ENCODE data around the gene SLC22A15. TPM values are rescaled to one million over a fixed set of nuclear protein-coding genes. Genes with fewer than 3 reads are reported as not detected.

SLC22A15 gene
- total RNA-seq, 2 experiments from 2014 or later: 0.20 to 0.81 TPM

Other genes with a start within 250 kb of the SLC22A15 start
- not detected for gene CASQ2, start 207.8 kb upstream of the SLC22A15 start, total RNA-seq
- gene NHLH2, start 135.4 kb upstream of the SLC22A15 start, total RNA-seq: not detected
- not detected for gene MAB21L3, start 134.9 kb downstream of the SLC22A15 start, total RNA-seq